Measurements from ENCODE around the gene CHAF1A. TPM values are rescaled to one million over a fixed set of nuclear protein-coding genes. Genes with fewer than 3 reads are reported as not detected.

The CHAF1A gene
- total RNA-seq, 3 donors from 2014 or later (not counting 1 experiment from before 2014, with no cell fraction given) = 34.4 to 40.8 (median 35.2) TPM

DNA sequence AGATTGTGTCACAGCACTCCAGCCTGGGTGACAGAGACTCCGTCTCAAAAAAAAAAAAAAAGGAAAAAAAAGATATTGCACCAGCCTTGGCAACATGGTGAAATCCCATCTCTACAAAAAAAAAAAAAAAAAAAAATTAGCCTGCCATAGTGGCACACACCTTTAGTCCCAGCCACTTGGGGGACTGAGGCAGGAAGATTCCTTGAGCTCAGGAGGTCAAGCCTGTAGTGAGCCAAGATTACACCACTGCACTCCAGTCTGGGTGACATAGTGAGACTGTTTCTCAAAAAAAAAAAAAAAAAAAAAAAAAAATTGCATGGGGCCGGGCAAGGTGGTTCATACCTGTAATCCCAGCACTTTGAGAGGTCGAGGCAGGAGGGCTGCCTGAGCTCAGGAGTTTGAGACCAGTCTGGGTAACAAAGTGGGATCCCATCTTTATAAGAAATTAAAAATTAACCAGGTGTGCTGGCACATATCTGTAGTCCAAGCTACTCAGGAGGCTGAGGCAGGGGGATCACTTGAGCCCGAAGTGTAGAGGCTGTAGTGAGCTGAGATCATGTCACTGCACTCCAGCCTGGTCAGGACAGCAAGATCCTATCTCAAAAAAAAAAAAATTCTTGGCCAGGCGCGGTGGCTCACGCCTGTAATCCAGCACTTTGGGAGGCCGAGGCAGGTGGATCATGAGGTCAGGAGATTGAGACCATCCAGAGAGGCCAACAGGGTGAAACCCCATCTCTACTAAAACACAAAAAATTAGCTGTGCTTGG, 62.6 kb downstream of the CHAF1A start:
- no peak overlapping the region for H3K27ac ChIP-seq (ENCODE audit: low read length)
- H3K27me3 ChIP-seq (ENCODE audit: control insufficient read depth, insufficient read depth, low read length) = no peaks in the 10 kb centered on the region
- no peak overlapping the region for H3K27ac Mint-ChIP-seq
- no peaks in the 10 kb centered on the region for H3K4me1 Mint-ChIP-seq
- H3K4me1 ChIP-seq (ENCODE audit: control insufficient read depth, insufficient read depth, low read length) = no peaks in the 10 kb centered on the region
- intact Hi-C loops (cut with micrococcal nuclease) = no loop called here
- TF ChIP-seq CTCF (IDR thresholded peaks at IDR 0.05) = no peak
- no peak overlapping the region for H3K4me3 Mint-ChIP-seq
- ATAC-seq (no peak), DNase-seq (no peak)
- H3K36me3 Mint-ChIP-seq = no peaks in the 10 kb centered on the region
- no peaks in the 10 kb centered on the region for H3K36me3 ChIP-seq (ENCODE audit: control insufficient read depth, insufficient read depth, low read length)
- no peaks in the 10 kb centered on the region for H3K9me3 Mint-ChIP-seq
- H3K9me3 ChIP-seq (ENCODE audit: control insufficient read depth, insufficient read depth, low read length) = no peaks in the 10 kb centered on the region
- WGBS (ENCODE audit: insufficient coverage) = 81% methylated on average over 8 of the region's 8 CpGs
- H3K27me3 Mint-ChIP-seq (ENCODE audit: low read depth in 2 of 2) = no peaks in the 10 kb centered on the region
- H3K4me3 ChIP-seq (ENCODE audit: low read length) = no peak overlapping the region

GRCh38 chr19:4467835-4468234, 65.4 kb downstream of the CHAF1A start:
- TF ChIP-seq CTCF (IDR thresholded peaks at IDR 0.05) = no peak
- DNase-seq (no peak), ATAC-seq (no peak)
- no peak overlapping the region for H3K27ac Mint-ChIP-seq
- H3K4me1 ChIP-seq (ENCODE audit: control insufficient read depth, insufficient read depth, low read length) = peaks cover 16% of the 10 kb centered on the region
- H3K27ac ChIP-seq (ENCODE audit: low read length) = no peak overlapping the region
- WGBS (ENCODE audit: insufficient coverage) = 85% methylated on average over 3 of the region's 3 CpGs
- no peaks in the 10 kb centered on the region for H3K9me3 ChIP-seq (ENCODE audit: control insufficient read depth, insufficient read depth, low read length)
- no peaks in the 10 kb centered on the region for H3K27me3 ChIP-seq (ENCODE audit: control insufficient read depth, insufficient read depth, low read length)
- H3K36me3 Mint-ChIP-seq = no peaks in the 10 kb centered on the region
- no peak overlapping the region for H3K4me3 ChIP-seq (ENCODE audit: low read length)
- no peak overlapping the region for H3K4me3 Mint-ChIP-seq
- no peaks in the 10 kb centered on the region for H3K36me3 ChIP-seq (ENCODE audit: control insufficient read depth, insufficient read depth, low read length)
- intact Hi-C loops (cut with micrococcal nuclease) = no loop called here
- H3K27me3 Mint-ChIP-seq (ENCODE audit: low read depth in 2 of 2) = no peaks in the 10 kb centered on the region
- peaks cover 6% of the 10 kb centered on the region in 2 donors for H3K4me1 Mint-ChIP-seq
- H3K9me3 Mint-ChIP-seq = no peaks in the 10 kb centered on the region

DNA sequence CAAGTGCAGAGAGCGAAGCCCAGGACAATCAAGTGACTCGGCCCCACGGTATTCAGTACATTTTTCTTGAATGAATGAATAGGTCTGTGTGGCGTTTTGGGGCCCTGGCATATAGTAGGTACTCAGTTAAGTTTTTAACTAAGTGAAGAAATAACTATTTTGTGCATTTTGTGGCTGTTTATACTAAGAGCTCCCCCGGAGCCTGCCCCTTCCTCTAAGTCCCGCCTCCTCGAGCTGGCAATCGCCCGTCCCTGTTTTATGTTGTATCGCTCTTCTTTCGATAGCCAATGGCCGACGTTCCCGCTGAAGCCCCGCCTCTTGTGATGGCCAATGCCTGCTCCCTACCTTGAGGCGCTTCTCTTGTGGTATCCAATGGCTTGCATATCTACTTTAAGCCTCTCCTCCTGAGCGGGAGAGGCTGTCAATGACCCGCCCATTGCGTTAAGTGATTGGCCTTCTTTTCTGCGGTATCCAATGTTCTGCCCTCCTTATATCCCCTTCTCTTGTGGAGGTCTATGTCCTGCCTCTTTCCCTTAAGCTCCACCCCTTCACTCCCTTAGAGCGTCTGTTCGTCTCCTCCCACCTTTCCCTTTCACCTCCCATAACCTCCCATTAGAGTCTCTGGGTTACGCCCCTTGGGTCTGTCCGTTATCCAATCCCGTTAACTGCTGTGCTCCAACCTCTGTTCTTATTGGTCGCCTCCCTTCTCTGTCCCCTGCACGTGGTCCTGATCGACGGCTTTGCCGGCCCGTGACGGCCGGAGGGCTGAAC, 69.1 kb downstream of the CHAF1A start:
- H3K27ac ChIP-seq (ENCODE audit: low read length) = peak overlapping the region; percentile 82
- ATAC-seq = peak; percentile 82 to 93 (median 82)
- H3K27me3 Mint-ChIP-seq (ENCODE audit: low read depth in 2 of 2) = no peaks in the 10 kb centered on the region
- H3K36me3 Mint-ChIP-seq = no peaks in the 10 kb centered on the region
- no peak overlapping the region for H3K4me3 Mint-ChIP-seq
- H3K9me3 ChIP-seq (ENCODE audit: control insufficient read depth, insufficient read depth, low read length) = no peaks in the 10 kb centered on the region
- H3K4me3 ChIP-seq (ENCODE audit: low read length) = peak overlapping the region; percentile 77
- H3K9me3 Mint-ChIP-seq = no peaks in the 10 kb centered on the region
- no peaks in the 10 kb centered on the region for H3K27me3 ChIP-seq (ENCODE audit: control insufficient read depth, insufficient read depth, low read length)
- WGBS (ENCODE audit: insufficient coverage) = under 1% methylated on average over 33 of the region's 33 CpGs
- peak; percentile 95 to 100 for DNase-seq
- H3K27ac Mint-ChIP-seq = no peak overlapping the region
- H3K36me3 ChIP-seq (ENCODE audit: control insufficient read depth, insufficient read depth, low read length) = peaks cover 2% of the 10 kb centered on the region
- H3K4me1 ChIP-seq (ENCODE audit: control insufficient read depth, insufficient read depth, low read length) = peaks cover 35% of the 10 kb centered on the region
- intact Hi-C loops (cut with micrococcal nuclease) = loop anchor here (1.0 kb wide), 3 partner anchors 14 to 224 kb away; partner anchors contain the start of genes CHAF1A, UBXN6 and YJU2
- no peak for TF ChIP-seq CTCF (IDR thresholded peaks at IDR 0.05)
- H3K4me1 Mint-ChIP-seq = peaks cover 20 to 25% of the 10 kb centered on the region in 2 donors

Measured in natural killer cell (primary cell).